BJ (cell line): ENCODE measurements around the gene MEIS2. TPM values are rescaled to one million over a fixed set of nuclear protein-coding genes. Genes with fewer than 3 reads are reported as not detected.

ENCODE experiments used
- CTCF ChIA-PET: fragments of 350-600 bp; formaldehyde crosslinking; extraction: SDS; loops from one replicate; lab custom pipeline; 2021; ENCODE audit warnings: antibody characterized with exemption, inconsistent platforms; lab: Yijun Ruan, JAX
- POLR2A ChIA-PET: fragments of 300-600 bp; sonication (Branson Sonifier 250); formaldehyde crosslinking; extraction: SDS; loops from one replicate; lab custom pipeline; 2021; ENCODE audit warnings: antibody characterized with exemption; lab: Charles Lee
- DNase-seq: peaks from one replicate; pipeline ENCODE4 v3.0.0-alpha.2; 2011; ENCODE audit warnings: low read depth
- H3K27me3 ChIP-seq: 2 replicates; pipeline ENCODE4 v1.6.0; 2011; ENCODE audit warnings: low read length; ENCODE audit not compliant: control insufficient read depth, insufficient read depth
- H3K36me3 ChIP-seq: 2 replicates; pipeline ENCODE4 v1.5.1; 2011; ENCODE audit warnings: low read length; ENCODE audit not compliant: control insufficient read depth, insufficient read depth
- H3K4me3 ChIP-seq: 2 replicates; pipeline ENCODE4 v1.5.1; 2011; ENCODE audit warnings: low read depth, mild to moderate bottlenecking, control low read depth, low read length
- CTCF ChIP-seq: IDR thresholded peaks from 2 replicates; pipeline ENCODE4 v1.5.1; 2011; ENCODE audit warnings: low read depth, mild to moderate bottlenecking, control low read depth, inconsistent platforms, low read length, moderate library complexity; ENCODE audit not compliant: insufficient read depth
- polyA plus RNA-seq: library from polyadenylated mRNA; depleted of rRNA; stranded (reverse); fragments of >200 nt; gene quantifications from 2 replicates; pipeline ENCODE4 v1.2.3, GENCODE V29; 2011

Gene MEIS2
- polyA plus RNA-seq, 1 experiment, result 54.1 TPM

- H3K27me3 ChIP-seq, result no peaks in the 10 kb centered on the region
These were observed 159.6 kb downstream of the MEIS2 start for GRCh38 chr15:36940636-36941260.

GRCh38 chr15:36940219-36940618 lies 160.1 kb downstream of the MEIS2 start:
- no peak for DNase-seq
- CTCF ChIA-PET, result interaction anchor here (0.6 kb wide), 1 partner anchor 342 kb away, joined by 4 read pairs; no protein-coding TSS in a partner anchor
- POLR2A ChIA-PET, result no interaction called here
- Histone ChIP-seq H3K27me3 (no peaks in the 10 kb centered on the region), H3K36me3 (peaks cover 2% of the 10 kb centered on the region), H3K4me3 (no peak overlapping the region)
- no peak for TF ChIP-seq CTCF

More at GRCh38 chr15:36940636-36941260, 159.6 kb downstream of the MEIS2 start:
- Histone ChIP-seq H3K36me3 (peaks cover 2% of the 10 kb centered on the region), H3K4me3 (no peak overlapping the region)
- ChIA-PET POLR2A (no interaction called here), CTCF (no interaction called here)
- DNase-seq, result no peak
- no peak for TF ChIP-seq CTCF

GRCh38 chr15:36938764-36939163 lies 161.6 kb downstream of the MEIS2 start:
- no peaks in the 10 kb centered on the region for H3K27me3 ChIP-seq
- H3K4me3 ChIP-seq, result no peak overlapping the region
- no peak for DNase-seq
- ChIA-PET CTCF (no interaction called here), POLR2A (no interaction called here)
- no peak for TF ChIP-seq CTCF
- no peaks in the 10 kb centered on the region for H3K36me3 ChIP-seq

- TF ChIP-seq CTCF, result no peak
- ChIA-PET CTCF (interaction anchor here (0.7 kb wide), 1 partner anchor 196 kb away, joined by 3 read pairs; no protein-coding TSS in a partner anchor), POLR2A (no interaction called here)
- Histone ChIP-seq H3K4me3 (no peak overlapping the region), H3K27me3 (no peaks in the 10 kb centered on the region), H3K36me3 (no peaks in the 10 kb centered on the region)
- DNase-seq, result no peak
These were observed 162.2 kb downstream of the MEIS2 start for GRCh38 chr15:36938131-36938530.

- POLR2A ChIA-PET, result no interaction called here
These were observed 163.7 kb downstream of the MEIS2 start for GRCh38 chr15:36936613-36937012.

More at GRCh38 chr15:36936613-36937012, 163.7 kb downstream of the MEIS2 start:
- H3K36me3 ChIP-seq, result no peaks in the 10 kb centered on the region
- H3K27me3 ChIP-seq, result no peaks in the 10 kb centered on the region
- no peak for TF ChIP-seq CTCF
- no peak overlapping the region for H3K4me3 ChIP-seq
- CTCF ChIA-PET, result no interaction called here
- DNase-seq, result peak; percentile 38
